NOMO-1 (cell line): Measurements from ENCODE around the gene CRYBG1.

Experiments
- DNase-seq, 2 experiments: peaks; one replicate each; lab custom pipeline; 2025; ENCODE audit not compliant: unreplicated experiment in 2 of 2; lab: John Stamatoyannopoulos, UW

Gene CRYBG1

GRCh38 chr6:106458021-106458986, 97.8 kb downstream of the CRYBG1 start:
- no peak for DNase-seq

GRCh38 chr6:106460481-106460880, 100.0 kb downstream of the CRYBG1 start:
- no peak for DNase-seq

GRCh38 chr6:106461084-106461483, 100.6 kb downstream of the CRYBG1 start:
- no peak for DNase-seq

GRCh38 chr6:106462923-106463557, 102.5 kb downstream of the CRYBG1 start:
- no peak for DNase-seq

DNA sequence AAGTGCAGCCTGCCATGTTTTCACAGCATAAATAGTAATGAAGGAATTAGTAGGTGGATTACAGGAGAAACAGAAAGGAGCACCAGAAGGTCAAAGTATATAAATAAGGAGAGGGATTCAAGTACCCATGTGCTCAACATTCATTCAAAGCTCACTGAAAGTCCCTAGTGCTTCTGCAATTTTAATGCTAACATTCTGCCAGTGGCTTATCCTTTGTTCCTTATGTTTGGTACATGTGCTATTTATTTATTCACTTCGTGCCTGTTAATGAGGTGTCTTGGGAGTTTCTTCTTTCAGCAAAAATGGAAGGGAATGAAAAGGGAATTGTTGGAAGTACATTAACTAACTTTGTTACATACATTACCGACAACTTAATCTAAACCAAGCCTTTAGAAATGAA, 105.7 kb downstream of the CRYBG1 start:
- DNase-seq: no peak

DNA sequence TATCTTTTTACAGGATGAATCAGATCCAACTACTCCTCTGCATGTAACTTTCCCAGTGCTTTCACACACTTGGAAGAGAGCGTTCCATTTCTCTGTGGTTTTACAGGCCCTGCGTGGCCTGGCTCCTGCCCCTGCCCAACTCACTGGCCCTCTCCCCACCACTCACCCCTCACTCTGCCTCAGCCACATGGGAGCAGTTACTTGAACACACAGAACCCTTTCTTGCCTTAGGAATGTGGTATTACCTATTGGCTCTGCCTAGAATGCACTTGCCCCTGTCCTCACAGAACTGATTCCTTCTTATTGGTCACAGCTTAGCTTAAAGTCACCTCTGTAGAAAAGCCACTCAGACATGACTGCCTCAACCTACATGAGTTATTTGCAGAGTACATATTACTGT, 108.4 kb downstream of the CRYBG1 start:
- no peak for DNase-seq

- no peak for DNase-seq
Observed at GRCh38 chr6:106469882-106470281, 109.4 kb downstream of the CRYBG1 start.

DNA sequence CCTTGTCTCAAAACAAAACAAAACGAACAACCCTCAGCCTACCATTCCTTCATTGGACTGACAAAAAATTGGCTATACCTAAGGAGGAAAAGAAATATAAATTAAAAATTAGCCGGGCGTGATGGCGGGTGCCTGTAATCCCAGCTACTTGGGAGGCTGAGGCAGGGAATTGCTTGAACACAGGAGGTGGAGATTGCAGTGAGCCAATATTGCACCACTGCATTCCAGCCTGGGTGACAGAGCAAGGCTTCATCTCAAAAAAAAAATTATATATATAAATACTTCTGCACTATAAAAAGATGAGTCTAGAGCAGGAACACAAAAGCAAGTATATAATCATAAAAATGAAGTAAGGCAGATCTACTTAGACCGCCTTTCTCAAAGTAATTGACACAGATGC, 109.8 kb downstream of the CRYBG1 start:
- no peak for DNase-seq

DNA sequence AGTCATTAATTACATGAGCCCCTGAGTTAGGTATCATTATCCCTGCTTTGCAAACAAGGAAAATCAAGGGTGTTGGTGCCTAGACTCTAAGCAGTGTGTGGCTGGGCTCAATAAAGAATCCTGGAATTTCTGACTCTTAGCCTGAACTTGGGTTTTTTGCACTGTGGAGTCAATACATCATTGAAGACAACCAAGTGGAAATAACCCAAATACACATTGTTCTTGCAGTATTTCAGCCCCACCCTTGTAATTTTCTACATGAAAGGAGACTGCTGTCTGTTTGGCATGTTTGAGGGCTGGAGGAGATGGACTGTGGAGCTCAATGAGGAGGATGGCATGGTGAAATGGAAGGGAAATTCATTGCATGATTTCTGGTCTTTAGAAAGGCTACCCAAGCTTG, 110.3 kb downstream of the CRYBG1 start:
- DNase-seq: no peak

DNA sequence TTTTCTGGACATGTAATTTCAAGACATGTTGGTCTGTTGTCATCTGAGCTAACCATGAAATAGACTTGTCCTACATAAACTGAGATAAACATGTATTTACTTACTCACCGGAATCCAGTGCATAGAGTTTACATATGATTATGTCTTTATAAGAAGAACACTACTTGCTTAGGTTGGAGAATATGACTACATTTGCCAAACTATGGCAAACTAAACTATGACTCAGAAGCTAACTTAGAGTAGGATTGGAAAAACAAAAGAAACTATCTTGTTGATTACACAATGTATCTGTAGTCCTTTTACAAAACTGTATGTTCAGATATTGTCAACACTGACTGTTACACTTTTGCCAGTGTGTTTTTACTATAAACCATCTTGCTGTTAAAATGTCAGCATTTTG, 113.3 kb downstream of the CRYBG1 start:
- DNase-seq: no peak

- no peak for DNase-seq
Observed at GRCh38 chr6:106474466-106474865, 113.9 kb downstream of the CRYBG1 start.

DNA sequence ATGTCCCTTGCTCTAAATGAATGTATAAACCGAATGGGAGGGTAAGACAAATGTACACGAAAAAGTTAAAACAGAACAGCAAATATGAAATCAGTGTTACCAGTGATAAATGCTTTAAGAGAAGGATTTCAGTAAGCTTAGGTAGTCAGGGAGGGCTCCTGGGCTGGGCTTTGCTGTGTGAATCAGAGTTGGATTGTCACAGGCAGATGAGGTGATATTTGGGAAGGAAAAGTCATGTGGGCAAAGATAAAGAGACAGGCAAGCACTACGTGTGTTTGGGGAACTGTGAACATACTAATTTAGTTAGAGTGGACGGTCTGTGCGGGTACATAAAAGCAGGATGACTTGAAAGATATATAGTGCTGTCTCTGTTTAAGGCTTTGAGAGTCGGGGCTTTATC, 114.8 kb downstream of the CRYBG1 start:
- no peak for DNase-seq

- DNase-seq: no peak
Observed at GRCh38 chr6:106476331-106477105, 116.0 kb downstream of the CRYBG1 start.

DNA sequence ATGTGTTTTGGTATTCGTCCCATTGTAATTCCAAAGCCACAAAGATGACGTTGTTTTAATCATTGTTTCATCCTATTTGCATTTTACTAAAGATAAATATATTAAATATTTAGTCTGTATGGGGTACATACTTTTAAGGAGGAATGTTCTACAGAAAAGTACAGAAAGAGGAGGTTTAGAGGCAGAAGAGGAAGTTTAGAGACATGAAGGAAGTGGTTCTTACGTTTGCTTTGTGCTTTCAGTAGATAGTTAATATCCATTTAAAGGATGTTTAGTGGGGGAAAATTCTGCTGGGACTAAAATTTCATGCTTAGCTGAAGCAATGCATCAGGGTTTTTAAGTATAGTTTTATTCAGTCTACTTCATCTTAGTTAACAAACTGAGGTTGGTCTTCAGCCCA, 116.6 kb downstream of the CRYBG1 start:
- DNase-seq: peak; percentile 42 to 70

- DNase-seq: no peak
Observed at GRCh38 chr6:106477790-106478189, 117.3 kb downstream of the CRYBG1 start.

DNA sequence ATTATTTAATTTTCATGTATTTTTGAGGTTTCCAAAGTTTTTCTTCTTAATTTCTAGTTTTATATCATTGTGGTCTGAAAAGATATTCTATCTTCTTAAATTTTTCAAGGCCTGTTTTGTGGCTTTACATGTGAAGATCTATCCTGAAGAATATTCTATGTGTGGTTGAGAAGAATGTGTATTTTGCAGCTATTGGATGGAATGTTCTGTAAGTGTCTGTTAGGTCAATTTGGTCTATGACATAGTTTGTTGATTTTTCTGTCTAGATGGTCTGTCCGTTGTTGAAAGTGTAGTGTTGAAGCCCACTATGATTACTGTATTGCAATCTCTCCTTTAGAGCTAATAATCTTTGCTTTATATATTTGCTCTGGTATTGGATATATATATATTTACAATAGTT, 125.7 kb downstream of the CRYBG1 start:
- no peak for DNase-seq

DNA sequence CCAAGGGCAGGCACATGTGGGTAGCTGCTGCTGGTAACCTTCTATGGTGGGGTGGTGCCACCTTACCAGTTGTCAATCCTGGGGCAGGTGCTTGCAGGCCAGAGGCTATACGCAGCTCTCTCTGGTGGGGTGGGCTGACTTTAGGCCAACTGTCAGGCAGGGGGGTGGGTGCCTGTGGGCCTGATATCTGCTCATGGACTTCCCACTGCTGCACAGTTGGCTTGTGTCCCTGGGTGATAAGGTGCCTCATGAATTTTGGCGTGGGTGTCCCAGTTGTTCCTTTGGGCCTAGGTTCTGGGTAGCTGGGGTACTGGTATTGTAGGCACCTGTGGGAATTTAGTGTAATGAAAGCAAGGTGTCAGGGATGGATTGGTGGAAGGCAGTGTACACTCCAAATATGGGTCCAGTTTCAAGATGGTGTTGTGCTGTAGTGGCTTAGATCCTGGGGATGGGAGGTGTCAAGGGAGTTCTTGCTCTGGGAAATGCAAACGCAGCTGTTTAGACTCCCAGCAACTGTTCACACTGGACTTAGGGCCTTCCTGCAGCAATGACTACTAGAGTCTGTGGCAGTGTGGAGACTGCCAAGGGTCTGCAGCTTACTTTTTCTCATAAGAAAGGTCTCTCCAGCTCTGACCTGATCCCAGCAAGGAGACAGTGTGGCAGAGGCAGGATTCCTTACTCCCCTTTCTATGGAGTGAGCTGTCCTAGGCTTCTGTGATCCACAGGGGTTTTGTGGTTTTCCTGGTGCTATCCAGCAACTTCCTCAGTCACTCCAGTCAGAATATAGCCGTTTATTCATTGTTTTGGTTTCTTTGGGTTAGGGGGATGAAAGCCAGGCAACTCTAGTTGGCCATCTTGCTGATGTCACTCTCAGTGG, 128.2 kb downstream of the CRYBG1 start:
- no peak for DNase-seq

DNA sequence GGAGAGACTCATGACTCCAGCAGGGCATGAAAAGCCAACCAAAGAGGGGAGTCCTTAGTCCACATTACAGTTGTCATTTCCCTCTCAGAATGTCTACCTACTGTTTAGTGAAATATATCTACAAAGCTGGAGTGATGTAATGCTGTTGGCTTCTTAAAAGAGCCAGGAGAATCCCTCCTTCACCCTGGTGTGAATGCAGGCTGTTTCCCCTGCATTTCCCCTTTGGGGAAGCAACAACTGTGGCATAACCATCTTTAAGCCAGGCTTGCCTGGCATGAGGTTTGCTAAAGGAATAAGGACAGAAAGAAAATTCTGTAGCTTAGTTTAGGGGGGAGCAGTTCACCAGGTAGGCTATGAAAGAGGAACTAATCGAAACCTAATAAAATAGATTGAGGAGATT, 129.5 kb downstream of the CRYBG1 start:
- no peak for DNase-seq

- DNase-seq: no peak
Observed at GRCh38 chr6:106490436-106490835, 129.9 kb downstream of the CRYBG1 start.

GRCh38 chr6:106490974-106491373, 130.5 kb downstream of the CRYBG1 start:
- DNase-seq: peak in 1 of 2 experiments; percentile 12
